A549 (cell line): ENCODE results near the gene ADAMTSL3. TPM values are rescaled to one million over a fixed set of nuclear protein-coding genes. Genes with fewer than 3 reads are reported as not detected.

Experiments
- ATAC-seq, 2 experiments: fragments of 200-7000 bp in 1 of 2; fragments of >200 bp in 1 of 2; cut with Nextera tagmentation in 1 of 2; cut with Tn5 transposase in 1 of 2; 3 replicates each; pipeline versions ENCODE4 v1.8.0 to v1.9.1; 2018 to 2020; ENCODE audit warnings: mild to moderate bottlenecking in 1 of 2, moderate library complexity in 1 of 2
- CTCF ChIA-PET: fragments of 300-600 bp; sonication (Branson Sonifier 250); formaldehyde crosslinking; extraction: SDS; loops from one replicate; lab custom pipeline; 2021; ENCODE audit warnings: antibody characterized with exemption, inconsistent platforms; lab: Yijun Ruan, JAX
- POLR2A ChIA-PET: fragments of 350-600 bp; formaldehyde crosslinking; extraction: SDS; loops from one replicate; lab custom pipeline; 2021; ENCODE audit warnings: antibody characterized with exemption, inconsistent platforms; lab: Yijun Ruan, JAX
- DNase-seq, 2 experiments: peaks; one replicate each; pipeline versions ENCODE4 v3.0.0 to v3.0.0-alpha.2; 2011 to 2016; ENCODE audit warnings: low read depth in 1 of 2, low spot score in 1 of 2
- FAIRE-seq: peaks from 2 replicates; lab custom pipeline; 2011; peaks lifted over from hg19 to GRCh38; lab: Jason Lieb, UNC
- H3K27ac ChIP-seq, 2 experiments: fragments of >200 bp; sonication (Bioruptor Twin); formaldehyde crosslinking; 3 replicates each; pipeline ENCODE4 v1.5.1; 2016 to 2017
- H3K4me1 ChIP-seq: fragments of >200 bp; sonication (Bioruptor Twin); formaldehyde crosslinking; 3 replicates; pipeline ENCODE4 v1.6.1; 2016
- H3K4me2 ChIP-seq: fragments of >200 bp; sonication (Bioruptor Twin); formaldehyde crosslinking; 3 replicates; pipeline ENCODE4 v1.6.1; 2016
- H3K4me3 ChIP-seq: fragments of >200 bp; sonication (Bioruptor Twin); formaldehyde crosslinking; 3 replicates; pipeline ENCODE4 v1.5.1; 2016
- H3K9me3 ChIP-seq: fragments of >200 bp; sonication (Bioruptor Twin); formaldehyde crosslinking; 3 replicates; pipeline ENCODE4 v1.6.1; 2016
- BCL3 ChIP-seq: fragments of >200 bp; sonication (Bioruptor Twin); formaldehyde crosslinking; IDR thresholded peaks from 3 replicates; pipeline ENCODE4 v1.6.1; 2016
- BHLHE40 ChIP-seq: IDR thresholded peaks from 2 replicates; pipeline ENCODE4 v1.6.1; 2012; ENCODE audit warnings: low read depth, low read length, inconsistent platforms
- CEBPB ChIP-seq, 2 experiments: fragments of >200 bp in 1 of 2; sonication (Bioruptor Twin) in 1 of 2; formaldehyde crosslinking in 1 of 2; IDR thresholded peaks; 2 replicates each; pipeline ENCODE4 v1.6.1; 2012 to 2016
- CHD2 ChIP-seq: fragments of 150-350 bp; IDR thresholded peaks from 2 replicates; pipeline ENCODE4 v1.6.1; 2014; ENCODE audit warnings: low read length; ENCODE audit not compliant: partially characterized antibody
- E2F6 ChIP-seq: IDR thresholded peaks from 2 replicates; pipeline ENCODE4 v1.6.1; 2012; ENCODE audit warnings: low read depth, borderline replicate concordance
- EP300 ChIP-seq, 2 experiments: fragments of >200 bp; sonication (Bioruptor Twin); formaldehyde crosslinking; IDR thresholded peaks; 2 replicates in 1 of 2; 3 replicates in 1 of 2; pipeline ENCODE4 v1.6.1; 2016 to 2017
- HDAC2 ChIP-seq: fragments of 200-600 bp; sonication (generic); IDR thresholded peaks from 2 replicates; pipeline ENCODE4 v1.6.1; 2016
- HEYL ChIP-seq: fragments of 250-450 bp; sonication (Bioruptor Pico); IDR thresholded peaks from 2 replicates; pipeline ENCODE4 v1.8.0; 2021; ENCODE audit warnings: mild to moderate bottlenecking, moderate library complexity
- HOXB5 ChIP-seq: fragments of 250-450 bp; sonication (Bioruptor Pico); IDR thresholded peaks from 2 replicates; pipeline ENCODE4 v1.5.0; 2020; ENCODE audit warnings: mild to moderate bottlenecking, moderate library complexity
- JUN ChIP-seq, 2 experiments: fragments of >200 bp; sonication (Bioruptor Twin); formaldehyde crosslinking; IDR thresholded peaks; 2 replicates in 1 of 2; 3 replicates in 1 of 2; pipeline ENCODE4 v1.6.1; 2016 to 2017
- JUNB ChIP-seq: fragments of >200 bp; sonication (Bioruptor Twin); formaldehyde crosslinking; IDR thresholded peaks from 2 replicates; pipeline ENCODE4 v1.6.1; 2016
- KDM5A ChIP-seq: fragments of 200-600 bp; sonication (generic); IDR thresholded peaks from 2 replicates; pipeline ENCODE4 v1.6.1; 2016; ENCODE audit warnings: antibody characterized with exemption, mild to moderate bottlenecking
- MAFK ChIP-seq: fragments of 450-650 bp; IDR thresholded peaks from 2 replicates; pipeline ENCODE4 v1.6.1; 2014; ENCODE audit not compliant: partially characterized antibody
- PBX3 ChIP-seq: IDR thresholded peaks from 2 replicates; pipeline ENCODE4 v1.6.1; 2012
- PHF8 ChIP-seq: fragments of 200-600 bp; sonication (generic); IDR thresholded peaks from 2 replicates; pipeline ENCODE4 v1.6.1; 2016; ENCODE audit warnings: low read depth, mild to moderate bottlenecking, antibody characterized with exemption, moderate library complexity, borderline replicate concordance
- POLR2AphosphoS2 ChIP-seq: conservative IDR thresholded peaks from 2 replicates; pipeline ENCODE4 v1.6.1; 2012; ENCODE audit warnings: low read length, improper control_type of control experiment, inconsistent platforms
- RAD21 ChIP-seq, 2 experiments: fragments of >200 bp in 1 of 2; sonication (Bioruptor Twin) in 1 of 2; formaldehyde crosslinking in 1 of 2; IDR thresholded peaks in 1 of 2; conservative IDR thresholded peaks in 1 of 2; 2 replicates in 1 of 2; 3 replicates in 1 of 2; pipeline ENCODE4 v1.6.1; 2012 to 2018; ENCODE audit warnings: inconsistent platforms in 1 of 2
- REST ChIP-seq: fragments of 200-600 bp; sonication (generic); IDR thresholded peaks from 2 replicates; pipeline ENCODE4 v1.6.1; 2016; ENCODE audit warnings: antibody characterized with exemption, mild to moderate bottlenecking, moderate library complexity
- SMC3 ChIP-seq: fragments of >200 bp; sonication (Bioruptor Twin); formaldehyde crosslinking; IDR thresholded peaks from 3 replicates; pipeline ENCODE4 v1.6.1; 2018; ENCODE audit warnings: inconsistent platforms
- TFCP2L1 ChIP-seq: fragments of 250-450 bp; sonication (Bioruptor Pico); IDR thresholded peaks from 2 replicates; pipeline ENCODE4 v1.5.0; 2021; ENCODE audit warnings: mild to moderate bottlenecking
- USF2 ChIP-seq: fragments of 450-650 bp; IDR thresholded peaks from 2 replicates; pipeline ENCODE4 v1.6.1; 2014; ENCODE audit warnings: antibody characterized with exemption
- ZC3H11A ChIP-seq: fragments of 450-650 bp; IDR thresholded peaks from 2 replicates; pipeline ENCODE4 v1.6.1; 2014; ENCODE audit warnings: antibody characterized with exemption, mild to moderate bottlenecking
- WGBS: methylation state at CpG from one replicate; pipeline ENCODE4 v1.1.6; 2017; ENCODE audit errors: missing lambda C conversion rate; 5-methylcytosine and 5-hydroxymethylcytosine counted together
- polyA plus RNA-seq, 4 experiments: library from polyadenylated mRNA; depleted of rRNA in 3 of 4; stranded (reverse); fragments of >200 nt; fragmentation: RNase III in 1 of 4; extraction: RNeasy Plus Mini Kit Qiagen cat#74134 plus additional on column Dnase treatment in 1 of 4; gene quantifications; 2 replicates in 3 of 4; 3 replicates in 1 of 4; pipeline ENCODE4 v1.2.3, GENCODE V29; 2011 to 2017
- TF ChIP-seq, protein P1 (sequence below): fragments of 250-450 bp; sonication (Bioruptor Pico); IDR thresholded peaks from 2 replicates; pipeline ENCODE4 v1.5.0; 2021; ENCODE audit warnings: mild to moderate bottlenecking, moderate library complexity, borderline replicate concordance
- TF ChIP-seq, protein P2 (sequence below): fragments of 150-350 bp; IDR thresholded peaks from 2 replicates; pipeline ENCODE4 v1.6.1; 2014; ENCODE audit warnings: low read depth, mild to moderate bottlenecking, low read length
- TF ChIP-seq, protein P3 (sequence below): fragments of 250-450 bp; sonication (Bioruptor Pico); IDR thresholded peaks from 2 replicates; pipeline ENCODE4 v1.5.0; 2020; ENCODE audit warnings: low read depth, mild to moderate bottlenecking, moderate library complexity

The ADAMTSL3 gene
- polyA plus RNA-seq, 2 of the 4 experiments (the other 2 are of a cell fraction), result 0.22 to 0.25 TPM

DNA sequence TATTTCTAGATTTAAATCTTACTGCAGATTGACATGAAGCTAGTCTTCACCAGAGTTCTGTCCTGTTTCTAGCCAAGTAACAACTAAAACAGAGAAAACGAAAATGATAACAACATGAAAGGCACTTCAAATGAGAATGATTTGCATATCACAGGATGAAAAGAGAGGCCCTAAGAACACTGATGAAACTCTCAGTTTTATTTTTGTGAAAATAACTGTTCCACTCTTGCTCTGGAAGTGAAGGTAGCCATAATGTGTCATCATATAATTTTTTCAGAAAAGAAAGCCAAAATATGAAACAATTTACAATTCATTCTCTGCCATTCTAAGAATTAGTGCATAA lies 274.4 kb downstream of the ADAMTSL3 start:
- Histone ChIP-seq H3K4me1 (no peaks in the 10 kb centered on the region), H3K27ac (no peak overlapping the region), H3K9me3 (no peaks in the 10 kb centered on the region), H3K4me2 (no peak overlapping the region), H3K4me3 (no peak overlapping the region)
- DNase-seq (no peak), FAIRE-seq (peak; percentile 76), ATAC-seq (no peak)
- POLR2A ChIA-PET, result no interaction called here
- 4% methylated on average over 1 of the region's 1 CpG for WGBS
- CTCF ChIA-PET, result no interaction called here
- TF ChIP-seq BHLHE40 (no peak), HDAC2 (no peak), TFCP2L1 (CRISPR knock-in tag) (no peak), PHF8 (no peak), EP300 (IDR thresholded peaks at IDR 0.05) (no peak), JUNB (no peak), JUN (IDR thresholded peaks at IDR 0.05) (no peak), CEBPB (IDR thresholded peaks at IDR 0.05) (no peak), E2F6 (no peak), USF2 (no peak), BCL3 (no peak), POLR2AphosphoS2 (no peak), SMC3 (no peak), KDM5A (no peak), PBX3 (no peak), CHD2 (no peak)
- TF ChIP-seq, protein P1, sequence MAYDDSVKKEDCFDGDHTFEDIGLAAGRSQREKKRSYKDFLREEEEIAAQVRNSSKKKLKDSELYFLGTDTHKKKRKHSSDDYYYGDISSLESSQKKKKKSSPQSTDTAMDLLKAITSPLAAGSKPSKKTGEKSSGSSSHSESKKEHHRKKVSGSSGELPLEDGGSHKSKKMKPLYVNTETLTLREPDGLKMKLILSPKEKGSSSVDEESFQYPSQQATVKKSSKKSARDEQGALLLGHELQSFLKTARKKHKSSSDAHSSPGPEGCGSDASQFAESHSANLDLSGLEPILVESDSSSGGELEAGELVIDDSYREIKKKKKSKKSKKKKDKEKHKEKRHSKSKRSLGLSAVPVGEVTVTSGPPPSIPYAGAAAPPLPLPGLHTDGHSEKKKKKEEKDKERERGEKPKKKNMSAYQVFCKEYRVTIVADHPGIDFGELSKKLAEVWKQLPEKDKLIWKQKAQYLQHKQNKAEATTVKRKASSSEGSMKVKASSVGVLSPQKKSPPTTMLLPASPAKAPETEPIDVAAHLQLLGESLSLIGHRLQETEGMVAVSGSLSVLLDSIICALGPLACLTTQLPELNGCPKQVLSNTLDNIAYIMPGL, result no peak

- FAIRE-seq (no peak), DNase-seq (no peak), ATAC-seq (no peak)
- Histone ChIP-seq H3K4me2 (no peak overlapping the region), H3K27ac (no peak overlapping the region), H3K9me3 (no peaks in the 10 kb centered on the region), H3K4me1 (no peaks in the 10 kb centered on the region), H3K4me3 (no peak overlapping the region)
- 40% methylated on average over 5 of the region's 5 CpGs for WGBS
- no peak for TF ChIP-seq ZC3H11A
- TF ChIP-seq KDM5A, result no peak
- TF ChIP-seq, protein P2, sequence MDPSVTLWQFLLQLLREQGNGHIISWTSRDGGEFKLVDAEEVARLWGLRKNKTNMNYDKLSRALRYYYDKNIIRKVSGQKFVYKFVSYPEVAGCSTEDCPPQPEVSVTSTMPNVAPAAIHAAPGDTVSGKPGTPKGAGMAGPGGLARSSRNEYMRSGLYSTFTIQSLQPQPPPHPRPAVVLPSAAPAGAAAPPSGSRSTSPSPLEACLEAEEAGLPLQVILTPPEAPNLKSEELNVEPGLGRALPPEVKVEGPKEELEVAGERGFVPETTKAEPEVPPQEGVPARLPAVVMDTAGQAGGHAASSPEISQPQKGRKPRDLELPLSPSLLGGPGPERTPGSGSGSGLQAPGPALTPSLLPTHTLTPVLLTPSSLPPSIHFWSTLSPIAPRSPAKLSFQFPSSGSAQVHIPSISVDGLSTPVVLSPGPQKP, result no peak
- TF ChIP-seq, protein P3, sequence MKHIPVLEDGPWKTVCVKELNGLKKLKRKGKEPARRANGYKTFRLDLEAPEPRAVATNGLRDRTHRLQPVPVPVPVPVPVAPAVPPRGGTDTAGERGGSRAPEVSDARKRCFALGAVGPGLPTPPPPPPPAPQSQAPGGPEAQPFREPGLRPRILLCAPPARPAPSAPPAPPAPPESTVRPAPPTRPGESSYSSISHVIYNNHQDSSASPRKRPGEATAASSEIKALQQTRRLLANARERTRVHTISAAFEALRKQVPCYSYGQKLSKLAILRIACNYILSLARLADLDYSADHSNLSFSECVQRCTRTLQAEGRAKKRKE (CRISPR knock-in tag), result no peak
- no peak for TF ChIP-seq HDAC2
- no peak for TF ChIP-seq BHLHE40
- TF ChIP-seq E2F6, result no peak
- TF ChIP-seq MAFK, result no peak
- TF ChIP-seq HEYL (CRISPR knock-in tag), result no peak
- TF ChIP-seq RAD21 (conservative IDR thresholded peaks at IDR 0.05 in 1 of 2, IDR thresholded peaks at IDR 0.05 in 1 of 2), result no peak
- no peak for TF ChIP-seq HOXB5
- TF ChIP-seq REST, result no peak
- POLR2A ChIA-PET, result no interaction called here
- CTCF ChIA-PET, result no interaction called here
Measured at GRCh38 chr15:83928878-83929418, 275.0 kb downstream of the ADAMTSL3 start.
